Measurements from ENCODE around the gene TBCEL.
"Not testable (repeated sequence)": the region's sequence is repeated elsewhere in the genome, so short reads cannot be mapped to it uniquely, and the experiment has no call there.

TBCEL gene

GRCh38 chr11:121109471-121109870 lies 85.6 kb downstream of the TBCEL start:
- no peak for DNase-seq

GRCh38 chr11:121109916-121110586 lies 86.1 kb downstream of the TBCEL start:
- DNase-seq: no peak

- no peak for DNase-seq
Observed at GRCh38 chr11:121110871-121111724, 87.2 kb downstream of the TBCEL start.

DNA sequence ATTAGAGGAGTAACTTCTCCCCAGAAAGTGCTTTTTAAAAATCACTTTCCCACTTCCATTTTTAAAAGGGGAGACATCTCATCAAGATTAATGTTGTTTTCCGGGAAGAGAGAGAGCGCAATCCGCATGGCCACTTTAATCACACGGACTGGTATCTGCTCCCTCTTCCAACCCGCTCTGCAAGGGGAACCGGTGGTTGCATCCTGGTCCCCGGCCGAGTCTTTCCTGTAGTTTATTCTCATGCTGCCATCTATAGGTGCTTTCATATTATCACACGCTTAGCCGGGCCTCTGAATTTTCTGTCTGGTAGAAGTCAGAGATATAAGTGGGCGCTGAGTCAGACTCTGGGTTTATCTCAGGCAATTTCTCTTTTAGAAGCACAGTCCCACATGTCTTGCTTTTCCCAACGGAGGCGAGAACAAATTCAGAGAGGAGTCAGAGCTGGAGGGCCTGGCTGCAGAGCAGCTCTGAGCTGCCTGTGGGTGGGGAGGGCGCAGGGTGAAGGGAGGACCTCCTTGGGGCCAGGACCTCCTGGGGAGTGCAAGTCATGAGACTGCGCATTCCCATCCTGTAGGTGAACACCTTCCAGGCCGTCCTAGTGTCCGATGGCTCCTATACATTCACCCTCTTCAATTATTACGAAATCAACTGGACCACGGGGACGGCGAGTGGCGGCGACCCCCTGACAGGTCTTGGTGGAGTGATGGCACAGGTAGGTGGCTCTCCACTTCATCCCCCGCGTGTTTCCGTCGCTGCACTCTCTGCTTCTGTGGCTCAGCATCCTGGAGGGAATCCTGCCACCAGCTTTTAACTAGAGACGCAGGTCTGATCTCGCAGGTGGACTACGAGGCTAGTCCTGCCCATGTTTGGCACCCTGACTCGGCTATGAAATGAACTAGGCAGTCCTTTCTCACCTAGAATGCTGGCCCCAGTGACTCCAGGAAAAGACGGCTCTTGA lies 88.9 kb downstream of the TBCEL start:
- DNase-seq: peak; percentile 15

GRCh38 chr11:121113611-121114010 lies 89.7 kb downstream of the TBCEL start:
- DNase-seq: no peak

- not testable (repeated sequence) for DNase-seq
Observed at GRCh38 chr11:121115024-121115423, 91.1 kb downstream of the TBCEL start.

GRCh38 chr11:121117788-121118187 lies 93.9 kb downstream of the TBCEL start:
- no peak for DNase-seq

GRCh38 chr11:121119440-121119839 lies 95.5 kb downstream of the TBCEL start:
- no peak for DNase-seq

GRCh38 chr11:121122328-121122727 lies 98.4 kb downstream of the TBCEL start:
- DNase-seq: no peak

DNA sequence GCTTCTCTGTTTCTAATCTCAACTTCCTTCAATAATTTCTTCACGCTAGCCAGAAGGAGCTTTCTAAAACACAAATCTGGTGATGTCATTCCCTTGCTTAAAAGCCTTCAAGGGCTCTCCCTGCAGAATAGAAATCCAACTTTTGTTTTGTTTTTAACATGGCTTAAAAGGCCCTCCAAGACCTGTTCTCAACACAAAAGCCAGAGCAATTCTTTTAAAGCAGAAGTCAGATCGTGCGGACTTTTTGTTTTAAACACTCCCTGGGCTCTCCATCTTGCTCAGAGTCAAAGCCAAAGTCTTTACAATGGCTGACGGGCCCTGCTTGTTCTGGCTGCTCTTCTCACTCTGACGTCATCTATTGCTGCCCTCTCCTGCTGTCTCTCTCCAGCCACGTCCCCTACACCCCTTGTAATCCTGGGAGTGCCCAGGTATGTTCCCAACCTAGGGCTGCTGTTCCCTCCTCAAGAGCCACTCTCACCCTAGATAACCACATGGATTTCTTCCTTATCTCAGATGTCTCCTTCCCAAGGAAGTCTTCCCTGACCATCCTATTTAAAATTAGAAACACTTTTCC lies 99.7 kb downstream of the TBCEL start:
- no peak for DNase-seq

GRCh38 chr11:121127809-121128208 lies 103.9 kb downstream of the TBCEL start:
- DNase-seq: no peak

- DNase-seq: no peak
Observed at GRCh38 chr11:121129362-121130340, 105.7 kb downstream of the TBCEL start.

DNA sequence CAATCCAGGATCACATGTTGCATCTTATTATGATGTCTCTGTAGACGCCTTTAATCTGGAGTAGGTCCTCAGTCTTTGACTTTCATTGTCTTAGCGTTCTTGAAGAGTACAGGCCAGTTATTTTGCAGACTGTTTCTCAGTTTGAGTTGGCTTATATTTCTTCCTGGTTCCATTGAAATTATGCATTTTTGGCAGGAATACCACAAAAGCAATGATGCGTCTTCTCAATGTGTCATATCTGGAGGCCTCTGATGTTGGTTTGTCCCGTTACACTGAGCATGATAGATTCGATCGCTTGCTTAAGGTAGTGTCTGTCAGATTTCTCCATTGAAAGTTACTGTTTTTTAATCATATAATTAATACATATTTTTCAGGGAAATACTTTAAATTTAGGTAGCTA lies 107.8 kb downstream of the TBCEL start:
- DNase-seq: no peak

- no peak for DNase-seq
Observed at GRCh38 chr11:121132211-121132976, 108.5 kb downstream of the TBCEL start.

- DNase-seq: no peak
Observed at GRCh38 chr11:121134741-121135312, 110.9 kb downstream of the TBCEL start.

DNA sequence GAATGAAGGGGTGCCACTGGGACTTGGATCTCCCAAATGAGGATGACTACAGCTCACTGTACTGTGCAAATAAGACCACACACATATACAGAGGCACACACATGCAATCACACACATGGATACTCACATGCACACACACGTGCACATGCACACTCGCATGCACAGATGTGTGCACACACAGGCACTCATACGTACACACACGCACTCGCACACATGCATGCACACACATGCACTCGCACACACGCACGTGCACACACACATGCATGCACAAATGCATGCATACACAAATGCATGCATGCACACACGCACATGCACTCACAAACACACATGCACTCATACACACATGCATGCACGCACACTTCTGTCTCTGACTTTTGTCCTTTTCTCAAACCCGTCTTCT lies 113.1 kb downstream of the TBCEL start:
- no peak for DNase-seq

- DNase-seq: no peak
Observed at GRCh38 chr11:121138259-121138658, 114.4 kb downstream of the TBCEL start.

DNA sequence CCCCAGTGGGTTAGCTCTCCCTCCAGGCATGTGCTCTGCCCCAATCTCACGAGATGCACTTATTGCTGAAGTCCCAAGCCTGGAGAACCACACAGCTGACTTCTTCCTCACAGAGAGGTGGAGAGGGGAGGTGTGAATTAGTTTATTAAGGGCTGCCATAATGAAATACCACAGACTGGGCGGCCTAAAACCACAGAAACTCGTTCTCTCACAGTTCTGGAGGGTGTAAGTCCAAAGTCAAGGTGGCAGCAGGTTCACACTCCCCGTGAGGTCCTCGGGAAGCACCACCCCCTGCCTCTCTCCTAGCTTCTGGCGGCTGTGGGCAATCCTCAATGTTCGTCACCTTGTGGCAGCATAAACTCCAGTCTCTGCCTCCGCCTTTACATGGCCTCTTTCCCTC lies 116.5 kb downstream of the TBCEL start:
- no peak for DNase-seq

Measured in CD4-positive, alpha-beta T cell treated with Interleukin-4 for 4 hours (primary cell).